Effector memory CD4-positive, alpha-beta T cell (primary cell): ENCODE data around the gene ZNF660.
A peak's percentile ranks its signal among the peaks of the same experiment; 100 is the strongest.
"Not testable (repeated sequence)": the region's sequence is repeated elsewhere in the genome, so short reads cannot be mapped to it uniquely, and the experiment has no call there.

ENCODE experiments used
- DNase-seq, 3 donors: peaks; one replicate each; pipeline ENCODE4 v3.0.0-alpha.2; 2020
- H3K27ac ChIP-seq: 2 replicates; pipeline ENCODE4 v1.7.0; 2013; ENCODE audit warnings: mild to moderate bottlenecking, low read length, moderate library complexity; ENCODE audit not compliant: insufficient read depth, poor library complexity, severe bottlenecking
- H3K27me3 ChIP-seq: replicated peaks from 2 replicates; pipeline ENCODE4 v1.7.0; 2013; ENCODE audit warnings: mild to moderate bottlenecking, low read length; ENCODE audit not compliant: insufficient read depth, control insufficient read depth, poor library complexity, severe bottlenecking
- H3K36me3 ChIP-seq: 2 replicates; pipeline ENCODE4 v1.7.0; 2013; ENCODE audit warnings: mild to moderate bottlenecking, low read length, moderate library complexity; ENCODE audit not compliant: control insufficient read depth, insufficient read depth
- H3K4me1 ChIP-seq: 2 replicates; pipeline ENCODE4 v1.7.0; 2013; ENCODE audit warnings: low read length, mild to moderate bottlenecking; ENCODE audit not compliant: control insufficient read depth, insufficient read depth, poor library complexity, severe bottlenecking
- H3K4me3 ChIP-seq: 2 replicates; pipeline ENCODE4 v1.7.0; 2013; ENCODE audit warnings: low read length, low read depth, mild to moderate bottlenecking; ENCODE audit not compliant: insufficient read depth, poor library complexity, severe bottlenecking
- H3K9me3 ChIP-seq: 2 replicates; pipeline ENCODE4 v1.7.0; 2013; ENCODE audit warnings: mild to moderate bottlenecking, low read length, moderate library complexity; ENCODE audit not compliant: control insufficient read depth
- total RNA-seq, 3 donors: gene quantifications; one replicate each; lab custom pipeline; 2026; lab: John Stamatoyannopoulos, UW

Gene ZNF660
- 0 to 0.39 (median 0.26) reads per million in 3 donors for total RNA-seq

DNA sequence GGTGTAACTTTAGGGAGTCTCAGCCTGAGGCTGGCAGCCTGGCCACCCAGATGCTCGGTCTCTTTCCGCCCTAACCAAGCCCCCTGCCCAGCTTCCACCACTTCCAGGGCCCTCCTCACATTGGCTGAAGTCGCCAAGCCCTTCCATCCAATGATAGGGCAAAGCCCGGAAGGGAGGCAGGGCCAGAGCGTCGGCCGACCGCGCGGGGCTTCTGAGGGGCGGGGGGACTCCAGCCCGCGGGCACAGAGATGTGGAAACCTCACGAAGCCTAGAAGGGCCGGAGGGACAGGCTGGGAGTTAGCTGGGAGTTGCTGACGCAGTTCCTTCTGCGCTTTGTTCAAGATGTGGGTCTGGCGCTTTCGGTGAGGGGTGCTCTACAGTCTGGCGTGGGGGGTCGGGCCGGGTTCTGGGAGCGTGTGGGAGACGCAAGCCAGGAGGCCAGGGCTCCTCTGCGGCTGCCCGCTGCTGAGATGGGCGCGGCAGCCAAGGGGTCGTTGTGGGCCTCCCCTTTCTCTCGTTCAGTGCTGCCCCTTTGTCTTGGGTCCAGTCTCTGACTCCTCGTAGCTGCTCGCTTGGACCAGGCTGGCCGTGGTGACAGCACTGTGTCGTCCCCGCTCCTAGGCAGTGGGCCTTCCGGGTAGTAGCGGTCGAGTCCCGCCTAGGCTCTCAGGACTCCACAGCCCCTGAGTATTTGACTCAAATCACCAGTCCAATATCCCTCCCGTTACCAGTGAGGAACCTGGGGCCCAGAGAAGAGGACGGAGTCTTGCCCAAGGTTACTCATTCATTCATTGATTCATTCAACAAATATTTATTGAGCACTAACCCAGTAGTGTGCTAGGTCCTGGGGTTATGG is at the start of gene ZNF660:
TSS of gene ZNF660 (plus strand) at position 319 of the 856 bp plus-strand sequence. CDS start 9,230 bp downstream, outside the sequence.
- Histone ChIP-seq H3K4me3 (no peak within 1 kb of the TSS), H3K27ac (no peak within 1 kb of the TSS), H3K4me1 (no peaks in the 10 kb centered on the region), H3K27me3 (peaks cover 13% of the 10 kb centered on the region), H3K9me3 (no peaks in the 10 kb centered on the region), H3K36me3 (no peaks in the 10 kb centered on the region)
- no peak for DNase-seq

- Histone ChIP-seq H3K27ac (no peak overlapping the region), H3K27me3 (peaks cover 3% of the 10 kb centered on the region), H3K4me1 (no peaks in the 10 kb centered on the region), H3K4me3 (no peak overlapping the region), H3K36me3 (no peaks in the 10 kb centered on the region), H3K9me3 (no peaks in the 10 kb centered on the region)
- DNase-seq: no peak
Measured at GRCh38 chr3:44535364-44535763, 49.4 kb upstream of the ZNF660 start.

DNA sequence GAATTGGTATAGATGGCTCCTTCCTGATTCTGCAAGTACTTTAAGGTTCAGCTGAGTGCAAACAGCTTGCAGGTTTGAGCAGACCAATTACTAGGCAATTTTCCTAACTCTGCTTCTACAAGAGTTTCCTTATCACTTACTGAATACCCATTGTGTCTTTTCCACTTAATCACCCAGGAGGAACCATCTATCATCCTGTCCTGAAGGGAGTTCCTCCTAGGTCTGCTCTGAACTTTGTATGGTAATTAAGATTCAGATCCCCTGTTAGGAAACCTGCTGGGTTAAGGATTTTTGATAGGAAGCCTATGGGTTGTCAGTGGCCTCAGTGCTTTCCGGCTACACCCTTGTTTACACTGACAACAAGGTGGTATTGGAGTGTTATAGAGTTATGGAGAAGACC is 40.0 kb upstream of the ZNF660 start:
- not testable (repeated sequence) for H3K27ac ChIP-seq, H3K4me3 ChIP-seq, H3K4me1 ChIP-seq, H3K27me3 ChIP-seq, DNase-seq, H3K9me3 ChIP-seq, H3K36me3 ChIP-seq

- H3K27ac ChIP-seq: peak within 1 kb of the TSS; percentile 21
- H3K9me3 ChIP-seq: no peaks in the 10 kb centered on the region
- H3K4me1 ChIP-seq: peaks cover 7% of the 10 kb centered on the region
- peak within 1 kb of the TSS; percentile 80 for H3K4me3 ChIP-seq
- no peaks in the 10 kb centered on the region for H3K27me3 ChIP-seq
- H3K36me3 ChIP-seq: no peaks in the 10 kb centered on the region
- peak in 1 of 3 donors; percentile 18 for DNase-seq
Measured at GRCh38 chr3:44554626-44555592, 29.9 kb upstream of the ZNF660 start, which contains the start of gene ZKSCAN7. ZKSCAN7 (plus strand) TSS chr3:44555193; CDS start chr3:44557048, 1,855 bp downstream.

DNA sequence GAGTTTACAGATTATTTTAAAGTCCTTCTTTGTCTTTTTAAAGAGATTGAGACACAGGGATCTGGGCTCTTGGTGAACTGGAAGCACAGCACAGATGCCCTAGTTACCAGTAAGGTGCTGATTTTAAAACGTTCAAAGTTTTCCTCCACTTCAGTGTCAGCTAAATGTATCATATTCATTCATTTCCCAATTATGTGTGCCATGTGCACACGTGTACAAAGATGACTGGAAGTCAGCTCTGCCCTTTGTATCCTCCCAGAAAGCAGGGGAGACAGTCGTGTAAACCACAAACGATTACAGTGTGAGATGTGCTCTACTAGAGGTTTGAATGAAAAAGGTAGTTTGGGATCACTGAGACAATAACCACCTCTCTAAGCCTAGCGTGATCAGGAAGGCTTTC is 29.0 kb upstream of the ZNF660 start:
- peak overlapping the region; percentile 80 for H3K4me3 ChIP-seq

DNA sequence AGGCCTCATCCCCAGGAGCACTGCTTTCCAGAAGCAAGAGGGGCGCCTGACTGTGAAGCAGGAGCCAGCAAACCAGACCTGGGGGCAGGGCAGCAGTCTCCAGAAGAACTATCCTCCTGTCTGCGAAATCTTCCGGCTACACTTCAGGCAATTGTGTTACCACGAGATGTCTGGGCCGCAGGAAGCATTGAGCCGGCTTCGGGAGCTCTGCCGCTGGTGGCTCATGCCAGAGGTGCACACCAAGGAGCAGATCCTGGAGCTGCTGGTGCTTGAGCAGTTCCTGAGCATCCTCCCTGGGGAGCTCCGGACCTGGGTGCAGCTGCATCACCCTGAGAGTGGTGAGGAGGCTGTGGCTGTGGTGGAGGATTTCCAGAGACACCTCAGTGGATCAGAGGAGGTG is 27.7 kb upstream of the ZNF660 start:
- H3K4me1 ChIP-seq: peaks cover 7% of the 10 kb centered on the region
- H3K36me3 ChIP-seq: no peaks in the 10 kb centered on the region

More for the DNA sequence above, 29.0 kb upstream of the ZNF660 start:
- Histone ChIP-seq H3K36me3 (no peaks in the 10 kb centered on the region), H3K4me1 (peaks cover 7% of the 10 kb centered on the region), H3K9me3 (no peaks in the 10 kb centered on the region), H3K27ac (no peak overlapping the region), H3K27me3 (no peaks in the 10 kb centered on the region)
- no peak for DNase-seq

GRCh38 chr3:44561076-44561475 is 23.7 kb upstream of the ZNF660 start:
- peaks cover 4% of the 10 kb centered on the region for H3K36me3 ChIP-seq
- H3K27ac ChIP-seq: no peak overlapping the region
- H3K9me3 ChIP-seq: no peaks in the 10 kb centered on the region
- no peak for DNase-seq
- H3K4me1 ChIP-seq: peaks cover 2% of the 10 kb centered on the region
- no peaks in the 10 kb centered on the region for H3K27me3 ChIP-seq
- H3K4me3 ChIP-seq: no peak overlapping the region

More for the DNA sequence above, 27.7 kb upstream of the ZNF660 start:
- Histone ChIP-seq H3K9me3 (no peaks in the 10 kb centered on the region), H3K27me3 (no peaks in the 10 kb centered on the region), H3K27ac (no peak overlapping the region), H3K4me3 (no peak overlapping the region)
- no peak for DNase-seq

DNA sequence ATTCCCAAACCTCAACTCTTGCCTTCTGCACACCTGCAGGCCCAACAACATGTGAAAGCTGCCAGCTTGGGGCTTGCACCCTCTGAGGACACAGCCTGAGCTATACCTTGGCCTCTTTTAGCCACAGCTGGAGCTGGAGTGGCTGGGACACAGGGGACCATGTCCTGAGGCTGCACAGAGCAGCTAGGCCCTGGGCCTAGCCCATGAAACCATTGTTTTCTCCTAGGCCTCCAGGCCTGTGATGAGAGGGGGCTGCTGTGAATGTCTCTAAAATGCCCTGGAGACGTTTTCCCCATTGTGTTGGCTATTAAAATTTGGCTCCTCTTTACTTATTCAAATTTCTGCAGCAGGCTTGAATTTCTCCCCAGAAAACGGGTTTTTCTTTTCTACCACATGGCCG is 22.6 kb upstream of the ZNF660 start:
- Histone ChIP-seq H3K4me3 (no peak overlapping the region), H3K4me1 (no peaks in the 10 kb centered on the region), H3K27ac (no peak overlapping the region), H3K9me3 (no peaks in the 10 kb centered on the region), H3K36me3 (peaks cover 4% of the 10 kb centered on the region), H3K27me3 (no peaks in the 10 kb centered on the region)
- DNase-seq: no peak

- no peak overlapping the region for H3K4me3 ChIP-seq
- DNase-seq: no peak
- peaks cover 21% of the 10 kb centered on the region for H3K36me3 ChIP-seq
- no peak overlapping the region for H3K27ac ChIP-seq
- peaks cover 19% of the 10 kb centered on the region for H3K9me3 ChIP-seq
- no peaks in the 10 kb centered on the region for H3K27me3 ChIP-seq
- no peaks in the 10 kb centered on the region for H3K4me1 ChIP-seq
Measured at GRCh38 chr3:44568561-44568960, 16.2 kb upstream of the ZNF660 start.
